Right hindlimb (tissue), 1 donor: Measurements from ENCODE around the gene CORO2B.
A peak's percentile ranks its signal among the peaks of the same experiment; 100 is the strongest.
"Not testable (repeated sequence)": the region's sequence is repeated elsewhere in the genome, so short reads cannot be mapped to it uniquely, and the experiment has no call there.

Experiments used
- DNase-seq: peaks from one replicate; pipeline ENCODE4 v3.0.0-alpha.2; 2018

Gene CORO2B

DNA sequence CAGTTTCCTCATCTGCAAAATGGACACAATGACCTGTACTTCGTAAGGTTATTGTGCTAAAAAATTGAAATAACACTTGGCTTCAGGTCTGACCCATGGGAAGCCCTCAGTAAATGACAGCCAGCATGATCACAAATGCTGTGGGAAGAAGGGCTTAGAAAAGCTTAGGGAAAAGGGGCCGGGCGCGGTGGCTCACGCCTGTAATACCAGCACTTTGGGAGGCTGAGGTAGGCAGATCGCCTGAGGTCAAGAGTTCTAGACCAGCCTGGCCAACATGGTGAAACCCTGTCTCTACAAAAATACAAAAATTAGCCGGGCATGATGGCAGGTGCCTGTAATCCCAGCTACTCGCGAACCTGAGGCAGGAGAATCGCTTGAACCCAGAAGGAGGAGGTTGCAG is 102.0 kb downstream of the CORO2B start:
- not testable (repeated sequence) for DNase-seq

DNA sequence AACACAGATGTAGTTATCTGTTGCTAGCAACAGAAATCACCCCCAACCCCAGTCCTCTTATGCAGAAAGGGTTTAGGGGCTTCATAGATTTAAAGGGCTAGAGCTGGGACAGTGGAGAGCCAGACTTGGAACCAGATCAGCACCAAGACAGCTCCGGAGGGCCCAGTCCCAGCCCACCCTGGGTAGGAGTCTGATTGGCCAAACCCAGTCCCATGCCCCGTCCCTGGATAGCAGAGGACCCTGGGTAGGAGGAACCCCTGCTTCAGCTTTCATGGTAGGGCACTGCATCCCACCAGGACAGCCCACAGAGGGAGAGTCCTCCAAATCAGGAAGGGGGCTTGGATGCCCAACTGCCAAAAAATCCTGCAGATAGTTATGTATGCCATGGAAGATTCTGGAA is 103.0 kb downstream of the CORO2B start:
- no peak for DNase-seq

DNA sequence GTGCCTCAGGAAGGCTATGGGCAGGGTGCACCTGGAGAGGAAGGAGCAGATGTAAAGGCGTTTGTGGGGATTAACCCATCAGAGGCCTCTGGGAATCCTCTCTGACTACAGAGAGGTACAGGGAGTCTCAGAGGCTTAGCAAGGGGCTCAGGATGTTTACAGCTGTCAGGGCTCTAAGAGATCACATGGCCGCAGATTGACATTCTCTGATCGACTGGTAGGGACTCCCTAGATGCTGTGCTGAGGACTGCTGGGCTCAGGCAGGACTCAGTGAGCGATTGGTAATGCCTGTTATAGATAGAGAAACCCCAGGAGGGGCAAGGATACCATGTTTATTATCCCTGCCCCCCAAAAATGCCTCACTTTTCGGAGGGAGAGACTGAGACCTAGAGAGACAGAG is 103.5 kb downstream of the CORO2B start:
- DNase-seq: no peak

DNA sequence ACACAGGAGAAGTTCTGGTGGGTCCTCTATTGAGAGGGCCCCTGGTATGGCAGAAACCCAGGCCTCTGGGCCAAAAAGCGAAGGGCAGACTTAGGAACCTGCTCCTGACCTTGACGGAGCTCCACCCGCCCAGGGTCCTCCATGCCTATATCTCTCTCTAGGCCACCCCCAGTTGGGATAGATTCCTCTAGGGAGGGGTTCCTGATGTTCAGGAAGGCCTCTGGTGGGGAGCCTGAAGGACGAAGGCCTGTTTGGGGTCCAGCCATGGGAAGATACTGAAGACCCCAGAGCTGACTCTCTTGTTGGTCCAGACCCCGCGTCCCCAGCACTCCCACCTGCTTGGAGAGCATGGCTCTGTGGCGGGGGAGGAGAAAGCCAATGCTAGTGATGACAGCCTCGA is 104.2 kb downstream of the CORO2B start:
- no peak for DNase-seq

DNA sequence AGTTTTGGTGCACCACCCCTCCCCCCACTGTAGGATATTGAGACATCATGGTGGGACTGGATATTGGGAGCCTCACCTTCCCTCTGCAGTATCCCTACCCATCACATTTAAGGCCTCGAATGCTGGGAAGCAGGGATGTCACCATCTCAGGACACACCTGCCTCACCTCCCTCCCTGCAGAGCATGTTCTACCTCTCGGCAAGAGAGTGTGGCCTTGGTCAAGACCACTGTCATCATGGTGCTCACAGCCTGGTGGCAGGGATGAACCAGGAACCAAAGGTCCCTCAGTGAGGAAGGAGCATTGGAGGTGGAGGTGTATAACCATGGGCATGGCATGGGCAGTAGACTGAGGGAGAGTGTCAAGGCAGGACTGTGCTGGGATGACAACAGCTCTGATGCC is 104.8 kb downstream of the CORO2B start:
- DNase-seq: no peak

DNA sequence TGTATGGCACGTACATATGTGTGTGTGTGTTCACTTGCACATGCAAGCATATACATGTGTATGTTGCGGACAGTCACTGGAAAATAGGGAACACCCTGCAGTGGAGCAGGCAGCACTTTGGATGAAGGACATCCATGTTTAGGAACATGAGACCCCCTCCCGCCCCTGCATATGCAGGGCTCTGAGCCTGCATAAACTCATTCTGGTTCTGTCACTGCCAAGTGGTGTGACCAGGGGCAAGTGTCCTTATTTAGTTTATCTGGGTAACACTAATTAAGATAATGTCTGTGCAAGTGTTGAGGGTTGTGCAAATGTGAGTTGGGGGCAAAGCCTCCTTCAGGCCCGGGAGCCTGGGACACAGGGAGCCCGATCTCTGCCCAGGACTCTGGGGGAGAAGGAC is 105.7 kb downstream of the CORO2B start:
- DNase-seq: no peak

DNA sequence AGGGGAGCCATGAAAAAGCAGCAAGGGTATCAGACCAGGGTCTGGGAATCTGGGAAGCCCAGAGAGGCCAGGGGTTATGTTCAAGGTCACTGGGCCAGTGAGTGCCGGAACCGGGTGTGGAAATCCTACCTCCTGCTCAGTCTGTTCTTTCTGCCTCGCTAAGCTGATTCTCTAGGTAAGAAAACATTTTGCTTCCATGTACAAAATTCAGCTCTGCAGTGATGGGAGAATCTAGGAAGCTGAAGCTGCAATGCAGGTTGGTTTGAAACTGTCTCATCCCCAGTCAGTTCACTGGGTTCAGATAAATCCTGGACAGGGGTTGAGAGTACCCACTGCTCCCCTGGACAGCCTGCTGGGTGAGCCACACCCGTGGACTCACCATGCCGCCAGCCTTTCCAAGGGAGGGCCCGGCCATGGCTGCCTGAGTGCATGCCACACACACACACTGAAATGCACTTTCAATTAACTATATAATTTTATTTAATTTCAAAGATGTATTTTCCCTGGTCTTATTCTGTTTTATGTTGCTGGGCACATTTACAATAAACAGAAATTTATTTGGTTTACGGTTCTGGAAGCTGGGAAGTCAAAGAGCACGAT is 108.4 kb downstream of the CORO2B start:
- DNase-seq: no peak

DNA sequence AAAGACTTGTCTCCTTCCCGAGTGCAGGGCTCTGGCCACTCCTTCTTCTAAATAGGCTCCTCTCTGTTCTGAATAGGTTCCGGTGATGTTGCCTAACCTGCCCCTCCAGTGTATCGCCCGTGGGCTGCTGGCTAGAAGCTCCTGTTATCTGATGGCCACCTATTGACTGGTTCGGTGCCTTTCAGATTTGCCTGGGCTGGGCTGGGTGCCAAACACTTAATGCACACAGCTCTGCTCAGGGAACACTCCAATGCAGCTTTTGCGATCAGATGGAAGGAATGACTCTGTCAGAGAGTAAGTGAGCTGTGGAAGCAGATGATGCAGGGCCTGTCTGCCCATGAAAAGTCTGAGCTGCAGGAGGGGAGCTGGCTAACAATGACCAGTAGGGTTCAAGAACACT is 112.9 kb downstream of the CORO2B start:
- no peak for DNase-seq

DNA sequence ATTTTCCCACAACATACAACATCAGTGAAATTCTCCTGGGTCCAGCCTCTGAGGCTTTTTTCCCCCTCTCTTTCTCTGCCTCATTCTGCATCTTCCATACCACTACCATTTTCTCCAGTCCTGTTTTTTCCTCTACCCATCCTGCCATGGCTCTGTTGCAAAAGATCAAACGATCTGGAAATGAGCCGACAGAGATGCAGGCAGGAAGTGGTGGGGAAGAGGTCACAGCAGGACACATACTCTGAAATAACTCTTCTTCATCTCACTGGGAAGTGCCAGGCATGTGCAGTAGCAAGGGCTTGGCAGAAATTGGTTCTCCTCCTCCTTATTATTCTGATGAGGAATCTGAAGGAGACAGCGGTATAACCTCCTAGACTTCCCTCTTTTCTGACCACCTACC is 114.3 kb downstream of the CORO2B start:
- no peak for DNase-seq

DNA sequence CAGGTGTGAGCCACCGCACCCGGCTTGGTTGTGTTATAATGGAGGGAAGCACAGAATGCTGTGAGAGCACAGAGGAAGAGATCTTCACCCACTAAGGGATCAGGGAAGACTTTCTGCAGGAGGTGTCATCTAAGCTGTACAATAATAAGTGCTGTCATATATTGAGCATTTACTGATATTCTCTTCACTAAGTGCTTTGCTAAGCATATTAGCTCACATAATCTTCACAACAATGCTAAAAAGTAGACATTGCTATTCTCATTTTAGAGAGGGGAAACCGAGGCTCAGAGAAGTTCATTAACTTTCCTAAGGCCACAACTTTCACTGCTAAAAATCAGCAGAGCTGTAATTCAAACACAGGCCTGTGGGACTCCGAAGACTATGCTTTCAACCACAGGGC is 115.3 kb downstream of the CORO2B start:
- DNase-seq: no peak

DNA sequence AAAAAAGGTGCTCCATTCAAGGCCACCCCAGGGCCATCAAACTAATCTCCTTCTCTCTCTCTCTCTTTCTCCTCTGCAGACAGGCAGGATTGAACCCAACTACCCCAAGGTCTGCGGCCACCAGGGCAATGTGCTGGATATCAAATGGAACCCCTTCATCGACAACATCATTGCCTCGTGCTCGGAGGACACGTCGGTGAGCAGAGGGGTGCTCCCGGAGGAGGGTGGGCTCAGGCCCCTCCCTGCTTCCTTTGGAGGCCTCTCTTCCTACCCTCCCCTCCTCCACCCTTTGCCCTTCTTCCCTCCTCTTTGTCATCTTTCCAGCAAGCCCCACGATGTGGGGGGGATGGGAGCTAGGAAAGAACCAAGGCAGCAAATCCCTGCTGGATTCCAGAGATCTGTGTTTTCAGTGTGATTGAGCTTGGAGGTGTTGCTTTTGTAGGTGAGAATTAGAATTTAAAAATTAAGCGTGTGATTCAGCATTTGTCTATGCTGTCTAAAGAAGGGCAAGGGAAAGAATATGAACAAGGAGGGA is 116.3 kb downstream of the CORO2B start:
- DNase-seq: no peak

DNA sequence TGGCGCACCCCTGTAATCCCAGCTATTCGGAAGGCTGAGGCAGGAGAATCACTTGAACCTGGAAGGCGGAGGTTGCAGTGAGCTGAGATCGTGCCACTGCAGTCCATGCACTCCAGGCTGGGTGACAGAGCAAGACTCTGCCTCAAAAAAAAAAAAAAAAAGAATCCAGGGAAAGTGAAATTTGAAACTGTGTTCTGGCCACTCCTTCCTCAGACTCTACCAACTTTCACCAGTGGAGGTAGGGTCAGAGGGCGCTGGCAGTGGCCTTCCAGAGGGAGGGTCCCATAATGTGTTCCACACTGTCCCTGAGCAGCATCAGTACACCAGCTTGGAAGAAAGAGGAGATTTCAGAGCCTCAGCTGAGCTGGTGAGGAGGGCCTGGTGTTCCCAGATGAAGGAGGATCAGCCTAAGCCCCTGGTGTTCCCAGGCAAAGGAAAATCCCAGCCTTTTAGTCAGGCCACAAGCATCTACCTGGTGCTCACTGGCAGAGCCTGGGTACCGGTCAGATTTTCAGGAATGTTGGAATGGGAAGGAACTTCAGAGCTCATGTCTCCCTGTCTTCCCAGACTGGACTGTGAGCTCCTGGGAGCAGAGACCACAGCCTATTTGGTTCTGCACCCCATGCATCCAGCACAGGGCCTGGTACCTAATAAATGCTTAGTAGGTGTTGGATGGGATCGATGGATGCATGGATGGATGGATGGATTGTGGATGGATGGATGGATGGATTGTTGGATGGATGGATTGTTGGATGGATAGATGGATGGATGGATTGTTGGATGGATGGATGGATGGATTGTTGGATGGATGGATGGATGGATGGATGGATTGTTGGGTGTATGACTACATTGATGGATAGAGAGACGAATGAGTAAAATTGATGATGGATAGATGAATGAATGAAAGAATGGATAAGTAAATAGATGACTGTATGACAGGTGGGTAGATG is 117.9 kb downstream of the CORO2B start:
- no peak for DNase-seq

DNA sequence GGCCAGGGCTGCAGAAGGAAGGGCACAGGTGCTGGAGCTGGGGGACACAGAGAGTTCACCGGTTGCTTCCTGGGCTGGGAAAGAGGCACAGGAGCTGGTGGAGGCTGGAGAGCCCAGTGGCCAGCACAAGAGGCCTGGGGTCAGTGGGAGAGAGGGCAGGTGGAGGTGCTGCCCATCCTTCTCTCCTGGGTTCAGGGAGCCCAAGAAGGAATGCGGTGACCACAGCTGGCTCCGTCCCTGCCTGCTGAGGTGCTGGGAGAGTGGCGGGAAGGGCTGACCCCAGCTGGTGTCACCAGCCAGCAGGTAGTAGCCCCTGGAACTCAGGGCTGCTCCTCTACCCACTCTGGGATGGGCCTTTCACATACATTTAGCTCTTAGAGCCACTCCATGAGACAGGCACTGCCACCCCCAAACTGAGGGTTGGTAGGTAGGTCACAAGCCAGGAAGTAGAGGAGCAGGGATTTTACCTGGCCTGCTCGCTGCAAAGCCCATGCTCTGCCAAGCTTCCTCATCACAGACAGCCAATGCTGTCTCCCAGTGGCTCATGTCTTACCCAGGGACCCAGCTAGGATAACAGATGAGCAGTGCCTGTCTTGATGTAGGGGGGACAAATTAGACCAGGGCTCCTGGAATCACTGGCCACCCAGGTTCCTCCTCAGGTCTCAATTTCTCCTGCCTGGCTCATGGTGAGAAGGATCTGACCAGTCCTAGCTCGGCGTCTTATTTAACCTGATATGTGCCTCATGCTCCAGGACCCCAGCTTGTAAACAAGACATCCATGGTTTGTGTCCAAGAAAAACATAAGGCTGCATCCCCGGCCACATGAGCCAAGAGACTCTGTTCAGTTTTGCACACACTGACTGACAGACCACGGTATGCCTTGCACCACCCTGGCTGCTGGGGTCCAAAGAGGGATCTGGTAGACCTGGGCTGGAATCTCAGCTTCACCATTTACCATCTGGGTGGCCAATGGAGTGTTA is 119.2 kb downstream of the CORO2B start:
- no peak for DNase-seq

DNA sequence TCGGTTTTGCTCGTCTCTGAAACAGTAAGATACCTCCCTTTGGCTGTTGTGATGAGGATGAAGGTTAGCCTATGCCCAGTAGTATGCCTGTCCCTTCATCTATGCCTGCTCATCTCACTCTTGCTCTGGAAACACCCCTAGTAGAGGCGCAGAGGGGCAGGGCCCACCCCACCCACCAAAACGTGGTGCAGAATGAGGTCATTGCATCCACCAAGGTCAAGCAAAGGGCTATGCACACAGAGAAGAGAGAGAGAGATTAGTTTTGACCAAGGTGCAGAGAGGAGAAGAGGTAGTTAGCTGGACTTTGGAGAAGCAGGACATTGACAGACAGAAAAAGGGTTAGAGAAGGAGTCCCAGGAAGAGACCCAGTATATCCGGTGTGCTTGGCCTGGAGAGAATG is 119.9 kb downstream of the CORO2B start:
- no peak for DNase-seq

DNA sequence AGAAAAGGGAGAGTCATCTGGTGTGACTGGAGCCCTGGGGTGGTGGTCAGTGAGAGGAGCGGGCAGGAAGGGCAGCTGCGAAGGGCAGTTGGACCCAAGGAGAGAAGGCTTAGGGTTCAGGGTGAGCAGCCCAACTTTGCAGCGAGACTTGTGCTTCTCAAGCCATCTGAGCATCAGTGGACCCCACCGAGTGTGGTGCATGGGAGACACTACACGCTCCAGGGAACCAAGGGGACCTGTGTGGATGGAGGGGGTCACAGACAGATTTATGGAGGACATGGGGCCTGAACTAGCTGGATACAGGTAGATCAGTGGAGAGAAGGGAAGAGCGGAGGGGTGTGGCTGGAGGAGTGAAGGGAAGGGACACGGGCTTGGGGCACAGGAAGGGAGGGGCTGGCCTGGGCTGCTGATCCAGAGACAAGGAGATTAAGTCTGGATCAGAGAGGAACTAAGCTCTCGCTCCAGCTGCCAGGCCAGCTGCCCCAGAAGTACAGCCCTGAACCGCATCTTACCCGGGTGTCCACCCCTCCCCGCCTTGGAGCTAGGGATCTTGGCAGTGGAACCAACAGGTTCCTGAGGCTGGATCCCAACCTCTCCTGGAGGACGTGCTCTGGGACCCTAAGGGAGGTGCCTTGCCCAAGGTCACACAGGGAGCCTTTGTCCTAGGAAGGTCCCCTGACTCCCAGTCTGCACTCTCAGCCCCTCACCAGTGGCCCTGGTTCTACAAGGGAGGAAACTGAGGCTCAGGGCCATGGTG is 120.5 kb downstream of the CORO2B start:
- peak; percentile 47 for DNase-seq

DNA sequence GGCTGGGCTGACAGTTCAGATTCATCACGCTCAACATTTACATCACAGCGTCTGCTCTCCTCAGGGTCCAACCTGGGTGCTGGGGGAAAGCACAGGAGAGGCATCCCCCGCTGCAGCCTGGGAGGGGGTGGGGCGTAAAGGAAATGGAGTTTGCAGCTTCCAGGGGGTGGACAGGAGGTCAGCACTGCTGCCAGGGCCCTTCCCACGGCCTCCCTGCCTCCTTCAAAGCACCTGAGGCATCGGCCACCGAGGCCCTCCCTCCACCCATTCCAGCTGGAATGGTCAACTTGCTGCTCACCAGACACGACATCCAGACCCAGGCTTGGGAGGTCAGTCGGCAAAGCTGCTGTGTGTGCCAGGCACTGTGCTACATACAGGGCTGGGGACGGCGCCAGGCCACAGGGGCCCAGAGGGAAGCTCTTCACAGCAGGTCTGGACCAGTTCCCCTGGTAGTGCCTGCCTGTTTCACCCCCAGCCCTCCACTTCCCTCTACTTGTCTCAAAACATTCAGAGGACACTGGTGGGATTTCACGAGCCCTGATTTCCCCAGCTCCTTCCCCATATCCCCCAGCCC is 121.2 kb downstream of the CORO2B start:
- peak; percentile 36 for DNase-seq

DNA sequence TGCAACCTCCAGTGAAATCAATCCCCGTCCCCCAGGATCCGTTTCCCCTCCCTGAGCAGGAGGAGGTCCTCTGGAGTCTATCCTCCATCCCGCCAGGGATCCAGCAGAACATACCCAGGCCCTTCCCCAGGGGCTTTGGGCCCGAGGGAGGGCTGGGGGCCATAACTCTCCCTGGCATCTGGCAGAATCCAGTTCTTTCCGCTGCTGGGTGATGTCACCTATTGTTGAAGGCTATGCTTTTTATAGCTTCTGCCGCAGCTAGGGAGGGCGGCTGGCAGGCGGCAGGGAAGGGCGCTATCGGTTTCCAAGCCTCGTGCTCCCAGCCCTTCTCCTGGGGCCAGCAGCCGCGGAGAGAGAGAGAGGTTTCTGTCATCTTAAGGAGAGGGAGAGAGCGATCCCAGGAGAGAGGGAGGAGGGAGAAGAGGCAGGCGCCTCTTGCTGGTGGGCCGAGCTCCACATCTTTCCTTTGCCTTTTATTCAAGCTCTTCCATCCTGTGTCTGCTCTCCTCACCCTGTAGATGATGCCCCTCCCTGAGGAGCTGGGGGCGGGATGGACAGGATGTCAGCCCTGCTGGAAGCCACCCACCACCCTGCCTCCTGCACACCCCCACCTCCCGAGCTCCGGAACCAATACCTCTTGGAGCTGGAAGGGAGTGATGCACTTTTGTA is 121.8 kb downstream of the CORO2B start:
- DNase-seq: peak; percentile 76

DNA sequence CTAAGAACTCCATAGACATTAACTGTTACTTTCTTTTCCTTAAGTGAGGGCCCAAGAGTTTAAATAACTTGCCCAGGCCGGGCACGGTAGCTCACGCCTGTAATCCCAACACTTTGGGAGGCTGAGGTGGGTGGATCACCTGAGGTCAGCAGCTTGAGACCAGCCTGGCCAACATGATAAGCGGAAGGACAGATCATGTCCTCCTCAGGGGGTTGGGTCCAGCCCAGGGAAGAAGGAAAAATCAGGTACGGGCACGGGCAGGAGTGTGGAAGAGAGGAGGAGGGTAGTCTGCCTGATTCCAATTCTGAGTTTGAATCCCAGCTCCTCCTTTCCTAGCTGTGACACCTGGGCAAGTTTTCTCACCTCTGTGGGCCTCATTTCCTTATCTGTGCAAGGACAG is 123.1 kb downstream of the CORO2B start:
- DNase-seq: no peak

DNA sequence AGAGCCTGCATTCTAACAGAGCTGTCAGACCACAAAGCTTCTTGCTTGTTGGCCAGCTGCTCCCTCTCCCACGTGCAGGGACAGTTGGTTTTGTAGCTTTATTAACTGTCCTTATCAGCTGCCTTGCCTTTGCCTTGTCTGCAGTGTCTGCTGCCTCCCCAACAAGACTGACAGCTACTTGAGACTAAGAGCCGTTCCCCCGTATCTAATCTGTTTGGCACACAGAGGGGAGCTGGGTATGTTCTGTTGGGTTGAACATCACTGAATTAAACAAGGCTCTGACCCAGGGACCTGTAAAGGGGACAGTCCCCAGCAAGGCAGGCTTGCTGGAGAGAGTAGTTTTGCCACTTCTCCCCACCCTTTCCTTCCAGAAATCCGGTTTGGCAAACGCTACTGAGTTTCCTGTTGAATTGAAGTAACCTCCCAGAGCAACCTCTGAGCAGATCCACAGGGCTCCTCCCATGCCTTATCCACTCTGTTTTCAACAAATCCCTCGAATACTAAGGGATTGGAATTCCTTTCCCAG is 125.8 kb downstream of the CORO2B start:
- DNase-seq: peak; percentile 66

DNA sequence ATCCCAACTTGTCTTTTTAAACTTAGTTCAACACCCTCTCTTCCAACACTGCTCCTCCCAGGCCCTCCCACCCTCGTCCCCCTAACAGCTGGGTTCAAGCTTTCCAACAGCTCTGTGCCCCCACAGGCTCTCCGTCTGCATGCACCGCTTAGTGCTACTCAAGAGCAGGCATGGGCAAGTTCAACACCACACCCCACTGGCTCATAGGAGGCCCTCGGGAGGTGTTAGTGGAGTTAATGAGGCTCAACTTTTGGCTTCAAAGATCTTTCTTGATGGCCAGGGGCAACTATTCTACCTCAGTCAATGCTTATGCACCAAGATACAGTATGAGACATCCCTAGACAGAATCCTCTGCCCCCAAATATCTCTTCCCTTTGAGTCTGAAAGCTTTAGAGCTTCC is 127.5 kb downstream of the CORO2B start:
- DNase-seq: no peak

DNA sequence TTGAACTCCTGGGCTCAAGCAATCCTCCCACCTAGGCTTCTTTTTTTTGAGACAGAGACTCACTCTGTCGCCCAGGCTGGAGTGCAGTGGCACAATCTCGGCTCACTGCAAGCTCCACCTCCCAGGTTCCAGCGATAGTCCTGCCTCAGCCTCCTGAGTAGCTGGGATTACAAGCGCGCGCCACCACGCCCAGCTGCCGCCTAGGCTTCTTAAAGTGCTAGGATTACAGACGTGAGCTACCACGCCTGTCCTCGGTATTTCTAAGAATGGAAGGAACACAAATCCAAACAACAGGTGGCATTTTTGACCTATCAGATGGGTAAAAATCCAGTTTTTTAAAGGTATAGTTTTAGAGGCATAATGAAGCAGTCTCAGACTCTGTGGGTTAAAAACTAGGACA is 128.1 kb downstream of the CORO2B start:
- no peak for DNase-seq
